GM13976 (cell line): ENCODE measurements around the gene C19orf12.
"Not testable (repeated sequence)": the region's sequence is repeated elsewhere in the genome, so short reads cannot be mapped to it uniquely, and the experiment has no call there.

Experiments used
- DNase-seq: peaks from one replicate; pipeline ENCODE4 v3.0.0; 2012; ENCODE audit warnings: low spot score
- in situ Hi-C: fragments of 300-500 bp; cut with MboI; formaldehyde crosslinking; loops from one replicate; pipeline ENCODE4 v1.12.0; 2022; ENCODE audit warnings: low sequenced_read_pairs, mixed read lengths, inconsistent platforms; ENCODE audit not compliant: unreplicated experiment
- TF ChIP-seq, protein P1 (sequence below): IDR thresholded peaks from 2 replicates; pipeline ENCODE4 v1.5.1; 2012; ENCODE audit warnings: borderline replicate concordance, mild to moderate bottlenecking; ENCODE audit not compliant: insufficient read depth; ENCODE audit errors: extremely low read depth, missing control alignments, control extremely low read depth

Gene C19orf12

DNA sequence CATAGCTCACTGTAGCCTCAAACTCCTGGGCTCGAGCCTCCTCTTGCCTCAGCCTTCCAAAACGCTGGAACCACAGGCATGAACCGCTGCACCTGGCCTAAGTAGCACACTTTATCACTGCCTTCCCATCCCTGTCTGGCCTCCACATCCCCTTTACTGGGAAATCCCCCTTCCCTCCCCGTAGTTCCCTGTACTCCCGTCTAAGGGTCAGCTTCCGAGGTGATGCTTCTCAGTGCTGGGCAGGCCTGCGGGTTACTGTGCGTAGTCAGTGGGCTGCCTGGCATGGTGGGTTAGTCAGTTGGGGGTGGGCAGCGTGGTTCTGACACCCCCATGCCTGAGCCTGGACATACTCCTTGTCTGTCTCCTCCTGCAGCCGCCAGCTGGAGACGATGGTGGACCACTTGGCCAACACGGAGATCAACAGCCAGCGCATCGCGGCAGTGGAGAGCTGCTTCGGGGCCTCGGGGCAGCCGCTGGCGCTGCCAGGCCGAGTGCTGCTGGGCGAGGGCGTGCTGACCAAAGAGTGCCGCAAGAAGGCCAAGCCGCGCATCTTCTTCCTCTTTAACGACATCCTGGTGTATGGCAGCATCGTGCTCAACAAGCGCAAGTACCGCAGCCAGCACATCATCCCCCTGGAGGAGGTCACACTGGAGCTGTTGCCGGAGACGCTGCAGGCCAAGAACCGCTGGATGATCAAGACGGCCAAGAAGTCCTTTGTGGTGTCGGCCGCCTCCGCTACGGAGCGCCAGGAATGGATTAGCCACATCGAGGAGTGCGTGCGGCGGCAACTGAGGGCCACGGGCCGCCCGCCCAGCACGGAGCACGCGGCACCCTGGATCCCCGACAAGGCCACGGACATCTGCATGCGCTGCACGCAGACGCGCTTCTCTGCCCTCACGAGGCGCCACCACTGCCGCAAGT, 41.4 kb downstream of the C19orf12 start:
- TF ChIP-seq, protein P1, sequence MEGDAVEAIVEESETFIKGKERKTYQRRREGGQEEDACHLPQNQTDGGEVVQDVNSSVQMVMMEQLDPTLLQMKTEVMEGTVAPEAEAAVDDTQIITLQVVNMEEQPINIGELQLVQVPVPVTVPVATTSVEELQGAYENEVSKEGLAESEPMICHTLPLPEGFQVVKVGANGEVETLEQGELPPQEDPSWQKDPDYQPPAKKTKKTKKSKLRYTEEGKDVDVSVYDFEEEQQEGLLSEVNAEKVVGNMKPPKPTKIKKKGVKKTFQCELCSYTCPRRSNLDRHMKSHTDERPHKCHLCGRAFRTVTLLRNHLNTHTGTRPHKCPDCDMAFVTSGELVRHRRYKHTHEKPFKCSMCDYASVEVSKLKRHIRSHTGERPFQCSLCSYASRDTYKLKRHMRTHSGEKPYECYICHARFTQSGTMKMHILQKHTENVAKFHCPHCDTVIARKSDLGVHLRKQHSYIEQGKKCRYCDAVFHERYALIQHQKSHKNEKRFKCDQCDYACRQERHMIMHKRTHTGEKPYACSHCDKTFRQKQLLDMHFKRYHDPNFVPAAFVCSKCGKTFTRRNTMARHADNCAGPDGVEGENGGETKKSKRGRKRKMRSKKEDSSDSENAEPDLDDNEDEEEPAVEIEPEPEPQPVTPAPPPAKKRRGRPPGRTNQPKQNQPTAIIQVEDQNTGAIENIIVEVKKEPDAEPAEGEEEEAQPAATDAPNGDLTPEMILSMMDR, result no peak
- DNase-seq, result peak; percentile 13
- in situ Hi-C loops, result no loop called here

DNA sequence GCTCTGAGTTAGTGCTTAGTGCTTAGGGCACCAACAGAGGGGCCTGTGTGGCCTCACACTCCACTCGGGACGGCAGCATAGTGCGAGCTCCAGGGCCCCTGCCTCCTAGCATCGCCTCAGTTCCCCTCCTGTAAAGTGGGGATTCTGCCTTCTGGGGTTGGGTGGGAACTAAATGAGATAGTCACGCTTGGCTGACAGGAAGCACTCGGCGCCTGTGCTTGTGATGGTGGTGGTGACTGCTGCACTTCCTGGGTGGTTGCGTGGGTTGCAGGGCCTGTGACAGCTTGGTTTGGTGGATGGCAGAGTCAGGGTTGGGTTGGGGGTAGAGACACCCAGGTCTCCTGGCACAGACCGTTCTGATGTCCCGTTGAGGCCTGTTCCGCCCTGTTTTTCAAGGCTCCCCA, 42.1 kb downstream of the C19orf12 start:
- DNase-seq, result peak; percentile 75
- TF ChIP-seq, protein P1, result no peak
- in situ Hi-C loops, result no loop called here

DNA sequence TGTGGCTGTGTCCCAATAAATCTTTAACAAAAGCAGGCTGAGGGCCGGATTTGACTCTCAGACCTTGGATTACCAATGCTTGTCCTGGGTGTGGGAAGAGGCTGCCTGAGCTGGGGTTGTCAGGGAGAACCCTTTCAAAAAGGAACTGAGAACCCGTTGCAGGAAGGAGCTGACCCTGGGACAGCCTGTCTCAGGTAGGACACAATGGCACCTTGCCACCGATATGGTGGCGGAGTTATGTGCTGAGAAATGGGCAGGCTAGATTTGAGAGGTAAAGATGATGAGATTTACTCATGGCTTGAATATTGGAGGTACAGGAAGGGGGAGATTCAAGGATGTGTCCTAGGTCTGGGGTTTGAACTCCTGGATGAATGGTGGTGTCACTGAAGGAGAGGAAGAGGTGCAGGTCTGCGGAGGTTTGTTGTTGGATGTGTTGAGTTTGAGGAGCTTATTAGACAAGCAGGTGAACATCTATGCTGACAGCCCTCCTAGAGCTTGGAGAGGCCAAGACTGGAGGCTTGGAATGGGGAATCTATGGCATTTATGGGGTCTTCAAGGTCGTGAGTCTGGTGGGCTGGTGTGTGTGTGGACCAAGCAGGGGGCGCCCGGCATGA, 42.6 kb downstream of the C19orf12 start:
- DNase-seq, result no peak
- TF ChIP-seq, protein P1, result no peak
- in situ Hi-C loops, result no loop called here

DNA sequence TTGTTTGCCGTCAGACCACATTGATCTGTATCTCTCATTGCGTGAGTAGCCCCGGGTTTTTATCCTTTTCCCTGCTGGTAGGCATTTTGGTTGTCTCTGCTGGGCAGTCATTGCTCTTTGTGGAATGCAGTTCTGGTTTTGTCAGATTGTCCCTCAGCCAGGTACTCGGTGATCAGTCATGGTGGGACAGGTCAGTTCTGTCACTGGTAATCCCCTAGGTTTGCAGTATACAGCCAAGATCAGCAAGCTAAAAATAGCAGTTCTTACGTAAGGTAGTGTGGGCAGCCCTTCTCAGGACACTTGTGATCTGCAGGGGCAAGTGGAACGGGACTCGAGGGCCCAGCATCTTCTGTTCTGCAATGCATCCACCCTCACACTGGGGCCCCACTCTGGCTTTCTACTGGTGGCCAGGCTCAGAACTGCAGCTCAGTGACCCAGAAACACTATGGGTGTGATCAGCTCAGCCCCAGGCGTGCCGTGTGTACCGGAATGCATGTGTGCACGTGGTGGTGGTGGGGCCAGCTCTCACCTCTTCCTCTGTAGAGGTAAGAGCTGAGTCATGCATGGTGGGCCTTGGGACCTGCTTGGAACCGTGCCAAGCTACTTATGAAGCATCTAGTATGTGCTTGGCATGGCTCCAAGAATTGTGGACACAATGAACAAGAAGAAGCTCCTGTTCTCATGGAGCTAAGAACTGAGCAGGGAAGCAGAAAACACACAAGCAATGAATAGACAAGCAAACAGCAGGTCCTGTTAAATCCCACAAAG, 43.5 kb downstream of the C19orf12 start:
- TF ChIP-seq, protein P1, result peak; percentile 16
- in situ Hi-C loops, result no loop called here
- DNase-seq, result peak; percentile 79

DNA sequence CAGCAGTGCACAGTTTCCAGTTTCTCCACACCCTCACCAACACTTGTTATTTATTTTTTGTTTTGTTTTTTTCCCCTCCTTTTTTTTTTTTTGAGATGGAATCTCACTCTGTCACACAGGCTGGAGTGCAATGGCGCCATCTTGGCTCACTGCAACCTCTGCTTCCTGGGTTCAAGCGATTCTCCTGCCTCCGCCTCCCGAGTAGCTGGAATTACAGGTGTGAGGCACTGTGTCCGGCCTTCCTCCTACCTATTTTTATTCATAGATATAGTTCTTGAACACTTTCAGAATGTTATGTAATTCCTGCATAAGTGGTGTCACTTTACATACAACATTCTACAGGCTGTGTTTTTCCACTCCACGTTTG, 44.1 kb downstream of the C19orf12 start:
- in situ Hi-C loops, DNase-seq: not testable (repeated sequence)
- TF ChIP-seq, protein P1, result peak; percentile 7

DNA sequence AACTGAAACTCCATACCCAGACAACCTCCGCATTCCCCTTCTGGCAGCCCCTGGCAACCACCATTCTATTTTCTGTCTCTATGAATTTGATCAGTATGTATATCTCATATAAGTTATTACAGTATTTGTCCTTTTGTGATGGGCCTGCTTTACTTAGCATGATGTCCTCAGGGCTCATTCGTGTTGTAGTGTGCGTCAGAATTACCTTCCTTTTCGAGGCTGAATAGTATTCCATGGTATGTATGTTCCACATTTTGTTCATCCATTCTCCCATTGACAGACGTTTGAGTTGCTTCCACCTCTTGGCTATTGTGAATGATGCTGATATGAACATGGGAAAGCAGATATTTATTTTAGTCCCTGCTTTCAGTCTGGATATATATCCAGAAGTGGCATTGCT, 44.8 kb downstream of the C19orf12 start:
- no peak for DNase-seq
- in situ Hi-C loops, result no loop called here
- TF ChIP-seq, protein P1, result no peak
